NT2/D1 (cell line): ENCODE data around the gene TTC24.

Experiments
- YY1 ChIP-seq: IDR thresholded peaks from 2 replicates; pipeline ENCODE4 v1.6.1; 2011; ENCODE audit not compliant: insufficient read length, insufficient read depth
- ZNF274 ChIP-seq: IDR thresholded peaks from 2 replicates; pipeline ENCODE4 v1.6.1; 2011; ENCODE audit warnings: mild to moderate bottlenecking, low read depth, low read length

GRCh38 chr1:156584813-156585212 is 5.3 kb downstream of the TTC24 start:
- no peak for TF ChIP-seq YY1
- no peak for TF ChIP-seq ZNF274
